ENCODE measurements around the gene MTMR3.

GRCh38 chr22:29972121-29972520 is 89.1 kb downstream of the MTMR3 start:
- no peak for TF ChIP-seq CTCF (IDR thresholded peaks at IDR 0.05)
- TF ChIP-seq POLR2A (IDR thresholded peaks at IDR 0.05), result no peak
- TF ChIP-seq POLR2AphosphoS5 (IDR thresholded peaks at IDR 0.05), result no peak
- TF ChIP-seq EP300 (IDR thresholded peaks at IDR 0.05), result no peak
